ENCODE results near the gene HYKK. TPM values are rescaled to one million over a fixed set of nuclear protein-coding genes. Genes with fewer than 3 reads are reported as not detected.

Gene HYKK
- total RNA-seq, 1 experiment from 2014 or later: 3.1 TPM

DNA sequence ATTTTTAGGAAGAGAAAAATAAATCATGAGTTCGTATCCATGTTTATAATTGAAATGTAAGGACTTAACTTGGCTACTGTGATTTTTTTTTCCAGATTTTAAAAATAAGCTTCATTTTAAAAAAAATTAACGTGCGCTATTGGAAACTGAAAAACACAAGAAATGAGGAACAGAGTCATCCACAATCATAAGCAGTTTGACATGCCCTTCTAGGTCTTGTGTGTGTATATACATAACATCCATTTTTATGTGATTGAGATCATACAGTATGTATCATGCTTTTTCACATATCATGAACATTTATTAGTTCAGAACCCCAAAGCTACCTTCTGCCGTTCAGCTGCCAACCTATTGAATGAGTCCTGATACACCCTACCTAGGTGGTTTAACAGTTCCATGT lies 46.6 kb upstream of the HYKK start:
- no peak overlapping the region for H2BK20ac ChIP-seq (ENCODE audit: low read depth, low read length, poor library complexity, severe bottlenecking)
- no peaks in the 10 kb centered on the region for H4K20me1 ChIP-seq (ENCODE audit: control insufficient read depth, insufficient read depth, insufficient read length)
- H2BK12ac ChIP-seq (ENCODE audit: insufficient read length, low read depth, low read length): no peak overlapping the region
- H3K9ac ChIP-seq (ENCODE audit: extremely low read depth, insufficient read length, low read length): no peak overlapping the region
- H2AFZ ChIP-seq (ENCODE audit: low read length): no peak overlapping the region
- H2BK120ac ChIP-seq (ENCODE audit: low read depth, low read length, poor library complexity, severe bottlenecking): no peak overlapping the region
- H4K5ac ChIP-seq (ENCODE audit: insufficient read length, low read depth, low read length): no peak overlapping the region
- no peak overlapping the region for H2AK5ac ChIP-seq (ENCODE audit: insufficient read length, low read length)
- H3K56ac ChIP-seq (ENCODE audit: insufficient read length, low read depth, low read length): no peak overlapping the region
- no peaks in the 10 kb centered on the region for H3K23me2 ChIP-seq (ENCODE audit: insufficient read length, low read depth, low read length, poor library complexity, severe bottlenecking)
- Mint-ChIP-seq H3K27ac (peak overlapping the region in 2 of 3 experiments; percentile 33 to 87; a peak in 4 of 7 replicates), H3K4me3 (no peak overlapping the region), H3K4me1 (peaks cover 24 to 34% of the 10 kb centered on the region in 2 experiments), H3K9me3 (no peaks in the 10 kb centered on the region), H3K36me3 (ENCODE audit: insufficient read depth in 1 of 3, low read depth in 3 of 3) (peaks cover 11 to 26% (median 26%) of the 10 kb centered on the region in 3 experiments; a peak in 5 of 7 replicates), H3K27me3 (ENCODE audit: low read depth) (no peaks in the 10 kb centered on the region)
- H4K8ac ChIP-seq (replicated peaks; ENCODE audit: insufficient read length, low read depth, low read length): no peak overlapping the region
- TF ChIP-seq, protein P1, sequence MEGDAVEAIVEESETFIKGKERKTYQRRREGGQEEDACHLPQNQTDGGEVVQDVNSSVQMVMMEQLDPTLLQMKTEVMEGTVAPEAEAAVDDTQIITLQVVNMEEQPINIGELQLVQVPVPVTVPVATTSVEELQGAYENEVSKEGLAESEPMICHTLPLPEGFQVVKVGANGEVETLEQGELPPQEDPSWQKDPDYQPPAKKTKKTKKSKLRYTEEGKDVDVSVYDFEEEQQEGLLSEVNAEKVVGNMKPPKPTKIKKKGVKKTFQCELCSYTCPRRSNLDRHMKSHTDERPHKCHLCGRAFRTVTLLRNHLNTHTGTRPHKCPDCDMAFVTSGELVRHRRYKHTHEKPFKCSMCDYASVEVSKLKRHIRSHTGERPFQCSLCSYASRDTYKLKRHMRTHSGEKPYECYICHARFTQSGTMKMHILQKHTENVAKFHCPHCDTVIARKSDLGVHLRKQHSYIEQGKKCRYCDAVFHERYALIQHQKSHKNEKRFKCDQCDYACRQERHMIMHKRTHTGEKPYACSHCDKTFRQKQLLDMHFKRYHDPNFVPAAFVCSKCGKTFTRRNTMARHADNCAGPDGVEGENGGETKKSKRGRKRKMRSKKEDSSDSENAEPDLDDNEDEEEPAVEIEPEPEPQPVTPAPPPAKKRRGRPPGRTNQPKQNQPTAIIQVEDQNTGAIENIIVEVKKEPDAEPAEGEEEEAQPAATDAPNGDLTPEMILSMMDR (conservative IDR thresholded peaks at IDR 0.05): no peak
- no peak overlapping the region for H2BK15ac ChIP-seq (ENCODE audit: low read depth, low read length)
- H3K4ac ChIP-seq (ENCODE audit: low read depth, low read length): no peak overlapping the region
- no peak overlapping the region for H3K4me2 ChIP-seq (ENCODE audit: insufficient read depth, insufficient read length, low read length)
- no peak overlapping the region for H3K18ac ChIP-seq (ENCODE audit: insufficient read length, low read depth, low read length)
- no peak overlapping the region for H3K23ac ChIP-seq (ENCODE audit: insufficient read length, low read depth, low read length)
- no peak overlapping the region for H3K27ac ChIP-seq (ENCODE audit: insufficient read length, low read depth, low read length)
- no peak for DNase-seq
- H3K9me3 ChIP-seq (ENCODE audit: control insufficient read depth, low read depth, low read length): no peaks in the 10 kb centered on the region
- H3T11ph ChIP-seq (ENCODE audit: low read length): no peak overlapping the region
- no peak overlapping the region for H3K14ac ChIP-seq (ENCODE audit: insufficient read depth, low read length)
- H3K27me3 ChIP-seq (ENCODE audit: insufficient read depth, low read length): no peaks in the 10 kb centered on the region
- H3K79me1 ChIP-seq (ENCODE audit: insufficient read depth, low read depth, low read length, poor library complexity, severe bottlenecking): no peaks in the 10 kb centered on the region
- H3K79me2 ChIP-seq (ENCODE audit: insufficient read depth, low read length): peaks cover 11% of the 10 kb centered on the region; the same call in 1 of the 2 replicates
- H2BK5ac ChIP-seq (ENCODE audit: insufficient read length, low read length): no peak overlapping the region
- WGBS (ENCODE audit: extremely low coverage, insufficient read length, low lambda C conversion rate): no CpG with 5 or more reads among the region's 4 CpGs
- H4K91ac ChIP-seq (ENCODE audit: insufficient read length, low read depth, low read length): no peak overlapping the region
- H3K4me1 ChIP-seq (ENCODE audit: insufficient read depth, low read length): peaks cover 4% of the 10 kb centered on the region; the same call in 1 of the 2 replicates
